CD14-positive monocyte (primary cell): ENCODE measurements around the gene PCDHA6. TPM values are rescaled to one million over a fixed set of nuclear protein-coding genes. Genes with fewer than 3 reads are reported as not detected.
A peak's percentile ranks its signal among the peaks of the same experiment; 100 is the strongest.
"Not testable (repeated sequence)": the region's sequence is repeated elsewhere in the genome, so short reads cannot be mapped to it uniquely, and the experiment has no call there.

Source experiments
- DNase-seq, 3 donors: peaks; one replicate each; pipeline ENCODE4 v3.0.0-alpha.2; 2011 to 2022
- H2AFZ ChIP-seq: 2 replicates; pipeline ENCODE4 v1.6.0; 2012; ENCODE audit warnings: mild to moderate bottlenecking, low read depth, low read length, inconsistent platforms; ENCODE audit not compliant: insufficient read depth, poor library complexity, severe bottlenecking
- H3K27ac ChIP-seq, 2 donors: 1 replicate in 1 of 2; 2 replicates in 1 of 2; pipeline ENCODE4 v1.5.1; 2012 to 2013; ENCODE audit warnings: low read length in 2 of 2, control low read depth in 1 of 2, inconsistent platforms in 1 of 2, low read depth in 1 of 2, mild to moderate bottlenecking in 1 of 2
- H3K27me3 ChIP-seq, 2 donors: one replicate each; pipeline versions ENCODE4 v1.6.0 to v1.6.1; 2011 to 2013; ENCODE audit warnings: low read length in 2 of 2; ENCODE audit not compliant: control insufficient read depth in 2 of 2, insufficient read depth in 2 of 2
- H3K36me3 ChIP-seq, 2 donors: replicated peaks in 1 of 2; 1 replicate in 1 of 2; 2 replicates in 1 of 2; pipeline versions ENCODE4 v1.5.1 to v1.6.1; 2012 to 2013; ENCODE audit warnings: low read length in 2 of 2, control low read depth in 1 of 2, inconsistent platforms in 1 of 2, mild to moderate bottlenecking in 1 of 2; ENCODE audit not compliant: insufficient read depth in 2 of 2, control insufficient read depth in 1 of 2
- H3K4me1 ChIP-seq, 2 donors: 1 replicate in 1 of 2; 2 replicates in 1 of 2; pipeline versions ENCODE4 v1.5.1 to v1.6.1; 2012 to 2013; ENCODE audit warnings: low read length in 2 of 2, control low read depth in 1 of 2, inconsistent platforms in 1 of 2, mild to moderate bottlenecking in 1 of 2, moderate library complexity in 1 of 2; ENCODE audit not compliant: insufficient read depth in 2 of 2, control insufficient read depth in 1 of 2
- H3K4me2 ChIP-seq: replicated peaks from 2 replicates; pipeline ENCODE3; 2012; ENCODE audit warnings: low read length, moderate library complexity, mild to moderate bottlenecking; ENCODE audit not compliant: poor library complexity, severe bottlenecking; ENCODE audit errors: extremely low read depth
- H3K4me3 ChIP-seq, 3 experiments: fragments of 200-600 bp in 1 of 3; sonication (generic) in 1 of 3; replicated peaks in 1 of 3; 1 replicate in 2 of 3; 2 replicates in 1 of 3; pipeline ENCODE4 v1.5.1; 2011 to 2013; ENCODE audit warnings: low read length in 3 of 3, mild to moderate bottlenecking in 3 of 3, control low read depth in 2 of 3, low read depth in 2 of 3, inconsistent platforms in 1 of 3, moderate library complexity in 1 of 3
- H3K79me2 ChIP-seq: 2 replicates; pipeline ENCODE4 v1.6.0; 2012; ENCODE audit warnings: mild to moderate bottlenecking, control low read depth, inconsistent platforms, low read length, moderate library complexity; ENCODE audit not compliant: insufficient read depth
- H3K9ac ChIP-seq: 2 replicates; pipeline ENCODE4 v1.6.0; 2017; ENCODE audit warnings: low read length, mild to moderate bottlenecking; ENCODE audit not compliant: insufficient read depth, poor library complexity, severe bottlenecking
- H3K9me3 ChIP-seq, 2 donors: replicated peaks in 1 of 2; 1 replicate in 1 of 2; 2 replicates in 1 of 2; pipeline versions ENCODE4 v1.5.1 to v1.6.1; 2012 to 2013; ENCODE audit warnings: low read length in 2 of 2, control low read depth in 1 of 2; ENCODE audit not compliant: control insufficient read depth in 1 of 2, insufficient read depth in 1 of 2
- H4K20me1 ChIP-seq: 2 replicates; pipeline ENCODE4 v1.6.0; 2012; ENCODE audit warnings: mild to moderate bottlenecking, low read length, control low read depth, moderate library complexity; ENCODE audit not compliant: insufficient read depth
- H3K27ac Mint-ChIP-seq, 7 donors: one replicate each; pipeline ENCODE4 v1.8.0; 2020; ENCODE audit warnings: mild to moderate bottlenecking in 7 of 7, mixed read lengths in 7 of 7, moderate library complexity in 6 of 7, inconsistent platforms in 2 of 7
- H3K27me3 Mint-ChIP-seq, 3 donors: one replicate each; pipeline ENCODE4 v1.8.0; 2021 to 2022; ENCODE audit warnings: low read depth in 3 of 3, mild to moderate bottlenecking in 3 of 3, mixed read lengths in 3 of 3, moderate library complexity in 3 of 3, inconsistent platforms in 1 of 3
- H3K36me3 Mint-ChIP-seq, 2 donors: one replicate each; pipeline ENCODE4 v1.8.0; 2020; ENCODE audit warnings: mixed read lengths in 2 of 2, inconsistent platforms in 1 of 2, mild to moderate bottlenecking in 1 of 2
- H3K4me1 Mint-ChIP-seq: one replicate; pipeline ENCODE4 v1.8.0; 2020; ENCODE audit warnings: mild to moderate bottlenecking, mixed read lengths
- H3K4me3 Mint-ChIP-seq, 2 donors: one replicate each; pipeline ENCODE4 v1.8.0; 2020; ENCODE audit warnings: mild to moderate bottlenecking in 2 of 2, mixed read lengths in 2 of 2, moderate library complexity in 1 of 2
- H3K9me3 Mint-ChIP-seq, 7 donors: one replicate each; pipeline ENCODE4 v1.8.0; 2020 to 2022; ENCODE audit warnings: mixed read lengths in 7 of 7, mild to moderate bottlenecking in 6 of 7, moderate library complexity in 6 of 7, inconsistent platforms in 2 of 7
- CTCF ChIP-seq: fragments of 200-600 bp; IDR thresholded peaks from one replicate; pipeline ENCODE4 v1.8.0; 2022; ENCODE audit warnings: antibody characterized with exemption, mild to moderate bottlenecking
- WGBS: methylation state at CpG from one replicate; pipeline ENCODE4 v1.1.5; 2013; ENCODE audit warnings: missing lambda C conversion rate; ENCODE audit not compliant: insufficient coverage; 5-methylcytosine and 5-hydroxymethylcytosine counted together
- intact Hi-C, 2 donors: fragments of 100-400 bp; cut with micrococcal nuclease; formaldehyde crosslinking; loops; one replicate each; pipeline versions ENCODE4 v1.15.0 to v1.15.1; 2023
- polyA plus RNA-seq, 3 donors: library from polyadenylated mRNA; depleted of rRNA in 1 of 3; unstranded in 2 of 3; stranded (reverse) in 1 of 3; fragments of 300-500 nt in 2 of 3; fragments of >200 nt in 1 of 3; fragmentation: Illumina TruSeq in 2 of 3; gene quantifications; 1 replicate in 2 of 3; 2 replicates in 1 of 3; pipeline ENCODE4 v1.2.3, GENCODE V29; 2012 to 2021

Gene PCDHA6
- polyA plus RNA-seq, 3 donors: not detected

GRCh38 chr5:140842798-140843733, 15.3 kb downstream of the PCDHA6 start:
- H3K4me3 Mint-ChIP-seq: peak overlapping the region in 1 of 2 donors; percentile 7
- peaks cover 0 to 3% of the 10 kb centered on the region in 2 donors for H3K27me3 ChIP-seq
- H3K9ac ChIP-seq: no peak overlapping the region
- no peaks in the 10 kb centered on the region for H3K36me3 ChIP-seq
- no peak overlapping the region for H3K27ac ChIP-seq
- H3K27me3 Mint-ChIP-seq: peaks cover 4 to 20% (median 7%) of the 10 kb centered on the region in 3 donors
- H3K27ac Mint-ChIP-seq: no peak overlapping the region
- intact Hi-C loops: no loop called here
- H3K4me1 ChIP-seq: no peaks in the 10 kb centered on the region
- H3K36me3 Mint-ChIP-seq: no peaks in the 10 kb centered on the region
- no peak overlapping the region for H3K4me2 ChIP-seq
- no peaks in the 10 kb centered on the region for H3K79me2 ChIP-seq
- WGBS: 49% methylated on average over 84 of the region's 87 CpGs
- no peaks in the 10 kb centered on the region for H3K4me1 Mint-ChIP-seq
- peaks cover 31 to 54% of the 10 kb centered on the region in 2 donors for H3K9me3 ChIP-seq
- TF ChIP-seq CTCF: no peak
- no peak overlapping the region for H2AFZ ChIP-seq
- no peak overlapping the region for H3K4me3 ChIP-seq
- no peak for DNase-seq
- H3K9me3 Mint-ChIP-seq: peaks cover 24 to 49% (median 32%) of the 10 kb centered on the region in 7 donors
- no peaks in the 10 kb centered on the region for H4K20me1 ChIP-seq

GRCh38 chr5:140848139-140849102, 20.7 kb downstream of the PCDHA6 start, which contains the start of gene PCDHA9:
PCDHA9 (plus strand) TSS chr5:140848382; CDS start chr5:140848496, 114 bp downstream.
- H3K4me2 ChIP-seq, intact Hi-C loops, DNase-seq, H3K4me1 ChIP-seq, H3K36me3 ChIP-seq, H3K27me3 Mint-ChIP-seq, H3K4me3 ChIP-seq, H3K4me1 Mint-ChIP-seq, H3K79me2 ChIP-seq, H3K36me3 Mint-ChIP-seq, H3K27ac ChIP-seq, H3K27me3 ChIP-seq, H4K20me1 ChIP-seq, H2AFZ ChIP-seq, H3K9ac ChIP-seq: not testable (repeated sequence)
- H3K4me3 Mint-ChIP-seq: peak within 1 kb of the TSS in 1 of 2 donors; percentile 3
- peaks cover 32 to 43% of the 10 kb centered on the region in 2 donors for H3K9me3 ChIP-seq
- 26% methylated on average over 22 of the region's 48 CpGs for WGBS
- peak within 1 kb of the TSS in 1 of 7 donors; percentile 41 for H3K27ac Mint-ChIP-seq
- peaks cover 19 to 48% (median 24%) of the 10 kb centered on the region in 7 donors for H3K9me3 Mint-ChIP-seq

GRCh38 chr5:140849831-140850634, 22.3 kb downstream of the PCDHA6 start:
- peaks cover 19 to 51% (median 24%) of the 10 kb centered on the region in 7 donors for H3K9me3 Mint-ChIP-seq
- H3K27me3 Mint-ChIP-seq, H3K4me2 ChIP-seq, H3K4me1 Mint-ChIP-seq, H3K4me3 Mint-ChIP-seq, H3K79me2 ChIP-seq, H3K27me3 ChIP-seq, H3K27ac Mint-ChIP-seq, DNase-seq, intact Hi-C loops, H2AFZ ChIP-seq, H3K27ac ChIP-seq, H3K9ac ChIP-seq, H3K36me3 ChIP-seq, H3K4me1 ChIP-seq, H4K20me1 ChIP-seq, H3K4me3 ChIP-seq, H3K36me3 Mint-ChIP-seq: not testable (repeated sequence)
- WGBS: 46% methylated on average over 101 of the region's 101 CpGs
- H3K9me3 ChIP-seq: peaks cover 31 to 45% of the 10 kb centered on the region in 2 donors
